Neuron (in vitro differentiated cells): ENCODE results near the gene TXNDC15.
A peak's percentile ranks its signal among the peaks of the same experiment; 100 is the strongest.
"Not testable (repeated sequence)": the region's sequence is repeated elsewhere in the genome, so short reads cannot be mapped to it uniquely, and the experiment has no call there.

Experiments used
- H2AFZ ChIP-seq: one replicate; pipeline ENCODE4 v1.6.1; 2013; ENCODE audit warnings: low read depth, mild to moderate bottlenecking, inconsistent platforms, low read length, moderate library complexity
- H3K27me3 ChIP-seq: one replicate; pipeline ENCODE4 v1.6.1; 2013; ENCODE audit warnings: low read length; ENCODE audit not compliant: insufficient read depth
- H3K36me3 ChIP-seq: one replicate; pipeline ENCODE4 v1.6.1; 2013; ENCODE audit warnings: low read length; ENCODE audit not compliant: insufficient read depth
- H3K4me1 ChIP-seq: one replicate; pipeline ENCODE4 v1.6.1; 2013; ENCODE audit warnings: low read length; ENCODE audit not compliant: insufficient read depth
- H3K4me3 ChIP-seq: 2 replicates; pipeline ENCODE4 v1.5.1; 2013; ENCODE audit warnings: mild to moderate bottlenecking, low read length, moderate library complexity
- H3K9me3 ChIP-seq: one replicate; pipeline ENCODE4 v1.6.1; 2013; ENCODE audit warnings: low read length

TXNDC15 gene

GRCh38 chr5:134873987-134874830 is at the start of gene TXNDC15:
Gene TXNDC15 (plus strand): TSS chr5:134874371. CDS start chr5:134874428, 57 bp downstream.
- peaks cover 8% of the 10 kb centered on the region for H3K4me1 ChIP-seq
- H3K36me3 ChIP-seq = no peaks in the 10 kb centered on the region
- no peaks in the 10 kb centered on the region for H3K9me3 ChIP-seq
- peak within 1 kb of the TSS; percentile 76 for H3K4me3 ChIP-seq
- peak within 1 kb of the TSS; percentile 89 for H2AFZ ChIP-seq
- H3K27me3 ChIP-seq = no peaks in the 10 kb centered on the region

- H2AFZ ChIP-seq = no peak overlapping the region
- no peak overlapping the region for H3K4me3 ChIP-seq
- peaks cover 69% of the 10 kb centered on the region for H3K36me3 ChIP-seq
- no peaks in the 10 kb centered on the region for H3K9me3 ChIP-seq
- no peaks in the 10 kb centered on the region for H3K4me1 ChIP-seq
- H3K27me3 ChIP-seq = no peaks in the 10 kb centered on the region
Measured at GRCh38 chr5:134824681-134825080, 49.5 kb upstream of the TXNDC15 start.

- Histone ChIP-seq H3K4me3 (no peak overlapping the region), H3K9me3 (no peaks in the 10 kb centered on the region), H3K4me1 (no peaks in the 10 kb centered on the region), H3K36me3 (peaks cover 69% of the 10 kb centered on the region), H2AFZ (no peak overlapping the region), H3K27me3 (no peaks in the 10 kb centered on the region)
Measured at GRCh38 chr5:134825212-134825611, 49.0 kb upstream of the TXNDC15 start.

- Histone ChIP-seq H3K9me3 (no peaks in the 10 kb centered on the region), H2AFZ (no peak overlapping the region), H3K36me3 (peaks cover 47% of the 10 kb centered on the region), H3K27me3 (no peaks in the 10 kb centered on the region), H3K4me1 (no peaks in the 10 kb centered on the region), H3K4me3 (no peak overlapping the region)
Measured at GRCh38 chr5:134833340-134834032, 40.7 kb upstream of the TXNDC15 start.

GRCh38 chr5:134835623-134836022 is 38.5 kb upstream of the TXNDC15 start:
- no peak overlapping the region for H2AFZ ChIP-seq
- H3K36me3 ChIP-seq = peaks cover 46% of the 10 kb centered on the region
- no peaks in the 10 kb centered on the region for H3K9me3 ChIP-seq
- no peaks in the 10 kb centered on the region for H3K27me3 ChIP-seq
- H3K4me3 ChIP-seq = no peak overlapping the region
- H3K4me1 ChIP-seq = no peaks in the 10 kb centered on the region

GRCh38 chr5:134837530-134838181 is 36.5 kb upstream of the TXNDC15 start:
- Histone ChIP-seq H3K4me1 (no peaks in the 10 kb centered on the region), H2AFZ (no peak overlapping the region), H3K36me3 (peaks cover 42% of the 10 kb centered on the region), H3K9me3 (no peaks in the 10 kb centered on the region), H3K4me3 (no peak overlapping the region), H3K27me3 (no peaks in the 10 kb centered on the region)

- H3K4me3 ChIP-seq, H3K9me3 ChIP-seq, H3K4me1 ChIP-seq, H3K27me3 ChIP-seq, H2AFZ ChIP-seq: not testable (repeated sequence)
- peaks cover 35% of the 10 kb centered on the region for H3K36me3 ChIP-seq
Measured at GRCh38 chr5:134838361-134838760, 35.8 kb upstream of the TXNDC15 start.

- Histone ChIP-seq H3K9me3 (no peaks in the 10 kb centered on the region), H3K36me3 (peaks cover 22% of the 10 kb centered on the region), H2AFZ (no peak overlapping the region), H3K4me3 (no peak overlapping the region), H3K27me3 (no peaks in the 10 kb centered on the region), H3K4me1 (peaks cover 6% of the 10 kb centered on the region)
Measured at GRCh38 chr5:134840811-134841210, 33.4 kb upstream of the TXNDC15 start.

GRCh38 chr5:134844252-134844651 is 29.9 kb upstream of the TXNDC15 start:
- Histone ChIP-seq H3K4me3 (no peak overlapping the region), H2AFZ (no peak overlapping the region), H3K27me3 (no peaks in the 10 kb centered on the region), H3K4me1 (peaks cover 14% of the 10 kb centered on the region), H3K9me3 (no peaks in the 10 kb centered on the region), H3K36me3 (peaks cover 24% of the 10 kb centered on the region)

- Histone ChIP-seq H3K4me1 (peaks cover 14% of the 10 kb centered on the region), H3K27me3 (no peaks in the 10 kb centered on the region), H3K4me3 (peak overlapping the region; percentile 98), H3K36me3 (peaks cover 20% of the 10 kb centered on the region), H3K9me3 (no peaks in the 10 kb centered on the region), H2AFZ (peak overlapping the region; percentile 65)
Measured at GRCh38 chr5:134845335-134845851, 28.8 kb upstream of the TXNDC15 start.

- Histone ChIP-seq H3K36me3 (peaks cover 16% of the 10 kb centered on the region), H2AFZ (peak within 1 kb of the TSS; percentile 65), H3K4me1 (peaks cover 14% of the 10 kb centered on the region), H3K9me3 (no peaks in the 10 kb centered on the region), H3K27me3 (no peaks in the 10 kb centered on the region), H3K4me3 (peak within 1 kb of the TSS; percentile 98)
Measured at GRCh38 chr5:134845852-134846640, 28.1 kb upstream of the TXNDC15 start, which contains the start of gene C5orf24. Gene C5orf24 (plus strand): TSS chr5:134845968. CDS start chr5:134854901, 8,933 bp downstream.

GRCh38 chr5:134846641-134846960 is 27.6 kb upstream of the TXNDC15 start:
- Histone ChIP-seq H3K4me3 (peak overlapping the region; percentile 98), H2AFZ (no peak overlapping the region), H3K9me3 (no peaks in the 10 kb centered on the region), H3K4me1 (peaks cover 14% of the 10 kb centered on the region), H3K36me3 (peaks cover 22% of the 10 kb centered on the region), H3K27me3 (no peaks in the 10 kb centered on the region)
